Nephron (organoid): ENCODE measurements around the gene ADARB2.
A peak's percentile ranks its signal among the peaks of the same experiment; 100 is the strongest.

Source experiments
- H3K27ac Mint-ChIP-seq, 3 experiments: 2 replicates each; pipeline ENCODE4 v1.8.0; 2020; ENCODE audit warnings: mixed read lengths in 3 of 3, mild to moderate bottlenecking in 2 of 3, moderate library complexity in 1 of 3
- H3K27me3 Mint-ChIP-seq: 2 replicates; pipeline ENCODE4 v1.8.0; 2021; ENCODE audit warnings: low read depth, mild to moderate bottlenecking, moderate library complexity, mixed read lengths
- H3K36me3 Mint-ChIP-seq: 2 replicates; pipeline ENCODE4 v1.8.0; 2020; ENCODE audit warnings: low read depth, mixed read lengths
- H3K4me1 Mint-ChIP-seq: 2 replicates; pipeline ENCODE4 v1.8.0; 2020; ENCODE audit warnings: mixed read lengths
- H3K4me3 Mint-ChIP-seq, 3 experiments: 2 replicates each; pipeline ENCODE4 v1.8.0; 2020; ENCODE audit warnings: mild to moderate bottlenecking in 3 of 3, mixed read lengths in 3 of 3, moderate library complexity in 2 of 3
- H3K9me3 Mint-ChIP-seq: 2 replicates; pipeline ENCODE4 v1.8.0; 2020; ENCODE audit warnings: mixed read lengths
- TF ChIP-seq, protein P1 (sequence below), 3 experiments: fragments of 200-600 bp; sonication (generic); IDR thresholded peaks; one replicate each; pipeline ENCODE4 v1.5.0; 2021; ENCODE audit warnings: antibody characterized with exemption in 3 of 3; ENCODE audit not compliant: unreplicated experiment in 3 of 3

ADARB2 gene

GRCh38 chr10:1293636-1294435 is 443.5 kb downstream of the ADARB2 start:
- H3K27ac Mint-ChIP-seq: peak overlapping the region; percentile 11 to 81 (median 28)
- H3K4me1 Mint-ChIP-seq: peaks cover 13% of the 10 kb centered on the region
- H3K27me3 Mint-ChIP-seq: peaks cover 29% of the 10 kb centered on the region
- no peaks in the 10 kb centered on the region for H3K36me3 Mint-ChIP-seq
- H3K4me3 Mint-ChIP-seq: no peak overlapping the region
- H3K9me3 Mint-ChIP-seq: no peaks in the 10 kb centered on the region
- TF ChIP-seq, protein P1, sequence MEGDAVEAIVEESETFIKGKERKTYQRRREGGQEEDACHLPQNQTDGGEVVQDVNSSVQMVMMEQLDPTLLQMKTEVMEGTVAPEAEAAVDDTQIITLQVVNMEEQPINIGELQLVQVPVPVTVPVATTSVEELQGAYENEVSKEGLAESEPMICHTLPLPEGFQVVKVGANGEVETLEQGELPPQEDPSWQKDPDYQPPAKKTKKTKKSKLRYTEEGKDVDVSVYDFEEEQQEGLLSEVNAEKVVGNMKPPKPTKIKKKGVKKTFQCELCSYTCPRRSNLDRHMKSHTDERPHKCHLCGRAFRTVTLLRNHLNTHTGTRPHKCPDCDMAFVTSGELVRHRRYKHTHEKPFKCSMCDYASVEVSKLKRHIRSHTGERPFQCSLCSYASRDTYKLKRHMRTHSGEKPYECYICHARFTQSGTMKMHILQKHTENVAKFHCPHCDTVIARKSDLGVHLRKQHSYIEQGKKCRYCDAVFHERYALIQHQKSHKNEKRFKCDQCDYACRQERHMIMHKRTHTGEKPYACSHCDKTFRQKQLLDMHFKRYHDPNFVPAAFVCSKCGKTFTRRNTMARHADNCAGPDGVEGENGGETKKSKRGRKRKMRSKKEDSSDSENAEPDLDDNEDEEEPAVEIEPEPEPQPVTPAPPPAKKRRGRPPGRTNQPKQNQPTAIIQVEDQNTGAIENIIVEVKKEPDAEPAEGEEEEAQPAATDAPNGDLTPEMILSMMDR (IDR thresholded peaks at IDR 0.05; ENCODE audit: unreplicated experiment in 3 of 3): no peak

GRCh38 chr10:1293157-1293556 is 444.2 kb downstream of the ADARB2 start:
- no peak overlapping the region for H3K4me3 Mint-ChIP-seq
- TF ChIP-seq, protein P1 (IDR thresholded peaks at IDR 0.05; ENCODE audit: unreplicated experiment in 3 of 3): no peak
- H3K27ac Mint-ChIP-seq: peak overlapping the region; percentile 11 to 81 (median 28)
- peaks cover 26% of the 10 kb centered on the region for H3K27me3 Mint-ChIP-seq
- H3K9me3 Mint-ChIP-seq: no peaks in the 10 kb centered on the region
- H3K36me3 Mint-ChIP-seq: no peaks in the 10 kb centered on the region
- peaks cover 13% of the 10 kb centered on the region for H3K4me1 Mint-ChIP-seq

- Mint-ChIP-seq H3K4me3 (no peak overlapping the region), H3K36me3 (no peaks in the 10 kb centered on the region), H3K9me3 (no peaks in the 10 kb centered on the region), H3K4me1 (peaks cover 13% of the 10 kb centered on the region), H3K27me3 (peaks cover 26% of the 10 kb centered on the region), H3K27ac (peak overlapping the region in 2 of 3 experiments; percentile 58 to 81)
- TF ChIP-seq, protein P1 (IDR thresholded peaks at IDR 0.05; ENCODE audit: unreplicated experiment in 3 of 3): no peak
Observed at GRCh38 chr10:1292611-1293031, 444.7 kb downstream of the ADARB2 start.

GRCh38 chr10:1291178-1292090 is 445.9 kb downstream of the ADARB2 start:
- TF ChIP-seq, protein P1 (IDR thresholded peaks at IDR 0.05; ENCODE audit: unreplicated experiment in 3 of 3): no peak
- H3K4me3 Mint-ChIP-seq: no peak overlapping the region

GRCh38 chr10:1290071-1290471 is 447.3 kb downstream of the ADARB2 start:
- Mint-ChIP-seq H3K4me3 (no peak overlapping the region), H3K27ac (peak overlapping the region in 1 of 3 experiments; percentile 53), H3K27me3 (peaks cover 21% of the 10 kb centered on the region), H3K4me1 (peaks cover 13% of the 10 kb centered on the region), H3K36me3 (no peaks in the 10 kb centered on the region), H3K9me3 (no peaks in the 10 kb centered on the region)
- TF ChIP-seq, protein P1 (IDR thresholded peaks at IDR 0.05; ENCODE audit: unreplicated experiment in 3 of 3): no peak

More at GRCh38 chr10:1291178-1292090, 445.9 kb downstream of the ADARB2 start:
- Mint-ChIP-seq H3K9me3 (no peaks in the 10 kb centered on the region), H3K4me1 (peaks cover 13% of the 10 kb centered on the region), H3K36me3 (no peaks in the 10 kb centered on the region), H3K27ac (peak overlapping the region in 1 of 3 experiments; percentile 41), H3K27me3 (peaks cover 30% of the 10 kb centered on the region)
